Neural cell (in vitro differentiated cells): ENCODE results near the gene ANXA5. TPM values are rescaled to one million over a fixed set of nuclear protein-coding genes. Genes with fewer than 3 reads are reported as not detected.

Experiments used
- H2AFZ ChIP-seq: fragments of 200-600, 300-800 bp; sonication (generic), shearing (Covaris generic); 2 replicates; pipeline ENCODE4 v1.6.0; 2014; ENCODE audit warnings: low read depth, mild to moderate bottlenecking, antibody characterized with exemption, low read length, moderate library complexity
- H3F3A ChIP-seq: fragments of 200-600 bp; shearing (Covaris generic); 2 replicates; pipeline ENCODE4 v1.6.1; 2016; ENCODE audit warnings: mild to moderate bottlenecking, moderate library complexity, mixed read lengths, antibody characterized with exemption, low read length; ENCODE audit not compliant: insufficient read depth, poor library complexity, severe bottlenecking
- H3K27ac ChIP-seq: fragments of 200-600, 300-800 bp; sonication (generic), shearing (Covaris generic); 2 replicates; pipeline ENCODE4 v1.5.1; 2014; ENCODE audit warnings: mild to moderate bottlenecking, low read length, moderate library complexity
- H3K27me3 ChIP-seq: fragments of 300-800, 200-600 bp; sonication (generic), shearing (Covaris generic); 2 replicates; pipeline ENCODE4 v1.6.0; 2014; ENCODE audit warnings: mild to moderate bottlenecking, low read depth, low read length, moderate library complexity; ENCODE audit not compliant: insufficient read depth
- H3K36me3 ChIP-seq: fragments of 300-800, 200-600 bp; sonication (generic), shearing (Covaris generic); 2 replicates; pipeline ENCODE4 v1.5.1; 2014; ENCODE audit warnings: mild to moderate bottlenecking, antibody characterized with exemption, low read length, moderate library complexity; ENCODE audit not compliant: insufficient read depth
- H3K4me2 ChIP-seq: fragments of 300-800, 200-600 bp; sonication (generic), shearing (Covaris generic); 2 replicates; pipeline ENCODE4 v1.6.0; 2014; ENCODE audit warnings: mild to moderate bottlenecking, low read length
- H3K4me3 ChIP-seq: fragments of 300-800, 200-600 bp; sonication (generic), shearing (Covaris generic); 2 replicates; pipeline ENCODE4 v1.5.1; 2014; ENCODE audit warnings: mild to moderate bottlenecking, low read length, moderate library complexity
- H3K79me2 ChIP-seq: fragments of 200-600 bp; shearing (Covaris generic); replicated peaks from 2 replicates; pipeline ENCODE4 v1.6.0; 2014; ENCODE audit warnings: mild to moderate bottlenecking, low read length, moderate library complexity; ENCODE audit not compliant: insufficient read depth
- H3K9ac ChIP-seq: fragments of 300-800, 200-600 bp; sonication (generic), shearing (Covaris generic); 2 replicates; pipeline ENCODE4 v1.6.1; 2016; ENCODE audit warnings: mild to moderate bottlenecking, low read length, mixed read lengths
- H3K9me2 ChIP-seq: fragments of 200-600 bp; shearing (Covaris generic); 2 replicates; pipeline ENCODE4 v1.6.1; 2016; ENCODE audit warnings: mild to moderate bottlenecking, low read length, mixed read lengths; ENCODE audit not compliant: insufficient read depth
- H3K9me3 ChIP-seq: fragments of 200-600, 300-800 bp; sonication (generic), shearing (Covaris generic); 2 replicates; pipeline ENCODE4 v1.6.1; 2016; ENCODE audit warnings: mild to moderate bottlenecking, mixed run types, low read length, moderate library complexity, mixed read lengths
- H4K20me1 ChIP-seq: fragments of 200-600 bp; shearing (Covaris generic); 2 replicates; pipeline ENCODE4 v1.6.1; 2016; ENCODE audit warnings: mild to moderate bottlenecking, mixed run types; ENCODE audit not compliant: insufficient read depth
- CTCF ChIP-seq: fragments of 450-650 bp; IDR thresholded peaks from 2 replicates; pipeline ENCODE4 v1.5.1; 2014; ENCODE audit warnings: antibody characterized with exemption, mild to moderate bottlenecking, moderate library complexity; ENCODE audit not compliant: poor library complexity, severe bottlenecking
- EP300 ChIP-seq: fragments of 450-650 bp; conservative IDR thresholded peaks from 2 replicates; pipeline ENCODE4 v1.6.1; 2014; ENCODE audit warnings: antibody characterized with exemption, mild to moderate bottlenecking, moderate library complexity; ENCODE audit not compliant: poor library complexity, severe bottlenecking
- EZH2 ChIP-seq: fragments of 200-600, 300-800 bp; shearing (Covaris generic), sonication (generic); IDR thresholded peaks from 2 replicates; pipeline ENCODE4 v1.6.1; 2014; ENCODE audit warnings: antibody characterized with exemption, low read length, borderline replicate concordance, mild to moderate bottlenecking; ENCODE audit not compliant: insufficient read depth, poor library complexity, severe bottlenecking
- MXI1 ChIP-seq: fragments of 450-650 bp; conservative IDR thresholded peaks from 2 replicates; pipeline ENCODE4 v1.6.1; 2014; ENCODE audit warnings: antibody characterized with exemption, mild to moderate bottlenecking; ENCODE audit not compliant: poor library complexity, severe bottlenecking
- POLR2AphosphoS5 ChIP-seq: IDR thresholded peaks from 2 replicates; pipeline ENCODE4 v1.6.1; 2012
- RAD21 ChIP-seq: fragments of 450-650 bp; conservative IDR thresholded peaks from 2 replicates; pipeline ENCODE4 v1.6.1; 2014; ENCODE audit warnings: antibody characterized with exemption, mild to moderate bottlenecking, moderate library complexity
- REST ChIP-seq: IDR thresholded peaks from 2 replicates; pipeline ENCODE4 v1.6.1; 2012; ENCODE audit warnings: borderline replicate concordance
- SMC3 ChIP-seq: fragments of 450-650 bp; conservative IDR thresholded peaks from 2 replicates; pipeline ENCODE4 v1.6.1; 2014; ENCODE audit warnings: antibody characterized with exemption, mild to moderate bottlenecking, moderate library complexity; ENCODE audit not compliant: poor library complexity
- TAF1 ChIP-seq: IDR thresholded peaks from 2 replicates; pipeline ENCODE4 v1.6.1; 2012; ENCODE audit warnings: low read depth
- polyA plus RNA-seq: library from polyadenylated mRNA; depleted of rRNA; stranded (reverse); fragments of >200 nt; gene quantifications from 2 replicates; pipeline ENCODE4 v1.2.3, GENCODE V29; 2014

ANXA5 gene
- polyA plus RNA-seq, 1 donor from 2014 or later: 8.1 TPM

GRCh38 chr4:121642876-121643585 is 53.7 kb downstream of the ANXA5 start:
- H3K36me3 ChIP-seq: no peaks in the 10 kb centered on the region
- no peaks in the 10 kb centered on the region for H3F3A ChIP-seq
- H4K20me1 ChIP-seq: no peaks in the 10 kb centered on the region
- H3K79me2 ChIP-seq: no peaks in the 10 kb centered on the region
- TF ChIP-seq TAF1: no peak
- no peak for TF ChIP-seq EZH2
- no peak for TF ChIP-seq MXI1
- no peak for TF ChIP-seq EP300
- TF ChIP-seq CTCF: no peak
- TF ChIP-seq REST: no peak
- TF ChIP-seq SMC3: no peak
- TF ChIP-seq RAD21: no peak
- no peak for TF ChIP-seq POLR2AphosphoS5
- H3K4me3 ChIP-seq: no peak overlapping the region
- no peaks in the 10 kb centered on the region for H3K9me2 ChIP-seq
- H3K9me3 ChIP-seq: no peaks in the 10 kb centered on the region
- no peak overlapping the region for H3K27ac ChIP-seq
- no peak overlapping the region for H3K4me2 ChIP-seq
- H3K27me3 ChIP-seq: no peaks in the 10 kb centered on the region
- H3K9ac ChIP-seq: no peak overlapping the region
- H2AFZ ChIP-seq: no peak overlapping the region

GRCh38 chr4:121642292-121642691 is 54.5 kb downstream of the ANXA5 start:
- no peaks in the 10 kb centered on the region for H3K79me2 ChIP-seq
- H2AFZ ChIP-seq: no peak overlapping the region
- H3K9me3 ChIP-seq: no peaks in the 10 kb centered on the region

More at GRCh38 chr4:121642292-121642691, 54.5 kb downstream of the ANXA5 start:
- Histone ChIP-seq H3K27ac (no peak overlapping the region), H3K4me2 (no peak overlapping the region), H3K36me3 (no peaks in the 10 kb centered on the region), H3K9ac (no peak overlapping the region), H4K20me1 (no peaks in the 10 kb centered on the region), H3K9me2 (no peaks in the 10 kb centered on the region), H3K27me3 (no peaks in the 10 kb centered on the region), H3F3A (no peaks in the 10 kb centered on the region), H3K4me3 (no peak overlapping the region)
- TF ChIP-seq CTCF (no peak), POLR2AphosphoS5 (no peak), SMC3 (no peak), TAF1 (no peak)
